Testis (tissue), 2 donors: Measurements from ENCODE around the gene PPM1H.

Source experiments
- POLR2A ChIP-seq: fragments of 450-650 bp; IDR thresholded peaks from one replicate; pipeline ENCODE4 v1.6.1; 2017; ENCODE audit warnings: antibody characterized with exemption, mild to moderate bottlenecking, moderate library complexity
- TF ChIP-seq, protein P1 (sequence below), 3 experiments: fragments of 450-650 bp in 2 of 3; fragments of 200-600 bp in 1 of 3; sonication (generic) in 1 of 3; IDR thresholded peaks; one replicate each; pipeline ENCODE4 v1.5.1; 2016 to 2019; ENCODE audit warnings: antibody characterized with exemption in 3 of 3, mild to moderate bottlenecking in 2 of 3, moderate library complexity in 1 of 3

DNA sequence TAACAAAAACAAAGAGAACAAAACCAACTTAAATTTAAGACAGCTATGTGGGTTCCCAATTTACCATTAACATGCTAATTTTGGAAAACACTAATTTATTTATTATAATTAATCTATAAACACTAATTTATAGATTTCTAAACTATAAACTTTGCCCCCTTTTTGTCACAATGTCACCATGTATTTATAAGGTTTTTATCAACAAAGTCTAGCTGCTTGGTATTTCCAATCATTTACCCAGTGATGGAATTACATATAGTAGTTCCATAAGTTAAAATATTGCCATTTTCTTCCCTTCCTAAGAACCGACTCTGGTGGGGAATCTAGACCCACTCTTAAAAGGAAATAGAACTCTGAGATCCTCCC is 140.7 kb downstream of the PPM1H start:
- TF ChIP-seq, protein P1, sequence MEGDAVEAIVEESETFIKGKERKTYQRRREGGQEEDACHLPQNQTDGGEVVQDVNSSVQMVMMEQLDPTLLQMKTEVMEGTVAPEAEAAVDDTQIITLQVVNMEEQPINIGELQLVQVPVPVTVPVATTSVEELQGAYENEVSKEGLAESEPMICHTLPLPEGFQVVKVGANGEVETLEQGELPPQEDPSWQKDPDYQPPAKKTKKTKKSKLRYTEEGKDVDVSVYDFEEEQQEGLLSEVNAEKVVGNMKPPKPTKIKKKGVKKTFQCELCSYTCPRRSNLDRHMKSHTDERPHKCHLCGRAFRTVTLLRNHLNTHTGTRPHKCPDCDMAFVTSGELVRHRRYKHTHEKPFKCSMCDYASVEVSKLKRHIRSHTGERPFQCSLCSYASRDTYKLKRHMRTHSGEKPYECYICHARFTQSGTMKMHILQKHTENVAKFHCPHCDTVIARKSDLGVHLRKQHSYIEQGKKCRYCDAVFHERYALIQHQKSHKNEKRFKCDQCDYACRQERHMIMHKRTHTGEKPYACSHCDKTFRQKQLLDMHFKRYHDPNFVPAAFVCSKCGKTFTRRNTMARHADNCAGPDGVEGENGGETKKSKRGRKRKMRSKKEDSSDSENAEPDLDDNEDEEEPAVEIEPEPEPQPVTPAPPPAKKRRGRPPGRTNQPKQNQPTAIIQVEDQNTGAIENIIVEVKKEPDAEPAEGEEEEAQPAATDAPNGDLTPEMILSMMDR (IDR thresholded peaks at IDR 0.05): peak in 1 of 3 experiments; percentile 20
- TF ChIP-seq POLR2A: no peak
